ENCODE data around the gene RPL12.

RPL12 gene

DNA sequence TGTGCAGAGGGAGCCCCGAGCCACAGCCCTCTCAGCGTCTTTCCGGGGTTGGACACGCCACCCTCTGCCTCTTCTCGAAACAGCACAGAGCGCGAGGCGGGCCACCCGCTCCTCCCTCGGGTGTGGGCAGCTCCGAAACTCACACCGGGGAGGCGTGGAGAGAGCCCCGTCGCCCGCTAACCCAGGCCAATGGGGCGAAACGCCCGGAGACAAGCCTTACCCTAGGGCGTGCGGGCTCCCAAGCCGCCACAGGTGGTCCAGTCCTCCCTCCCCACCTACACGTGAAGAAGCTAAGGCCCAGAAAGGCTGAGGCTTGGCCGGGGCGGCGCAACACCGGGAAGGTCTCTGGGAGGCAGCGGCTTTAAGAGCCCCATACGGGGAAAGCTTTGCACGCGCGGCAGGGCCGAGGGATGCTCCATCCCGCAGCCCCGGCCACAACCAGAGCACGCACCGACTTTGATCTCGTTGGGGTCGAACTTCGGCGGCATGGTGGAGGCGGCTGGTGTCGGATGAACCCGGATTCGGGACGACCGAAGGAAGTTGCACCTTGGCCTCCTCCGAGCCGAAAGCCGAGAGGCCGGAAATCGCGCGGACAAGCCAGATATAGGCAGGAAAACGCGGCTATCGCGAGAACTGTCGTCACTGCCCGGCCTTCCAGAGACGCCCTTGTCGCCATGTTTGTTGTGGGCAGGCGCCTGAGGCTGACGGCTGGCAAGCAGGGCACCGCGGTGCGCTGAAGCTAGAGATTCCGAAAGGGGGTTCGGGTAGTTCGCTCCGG, at the start of gene RPL12, which contains the start of gene LRSAM1:
RPL12 (minus strand) TSS at position 577 of the 778 bp plus-strand sequence; CDS start at position 488, 89 bp downstream.
LRSAM1 (plus strand) TSS at position 681 of the 778 bp plus-strand sequence. CDS start 3,018 bp downstream, outside the sequence.
- DNase-seq (ENCODE audit: low read depth), result peak; percentile 98

DNA sequence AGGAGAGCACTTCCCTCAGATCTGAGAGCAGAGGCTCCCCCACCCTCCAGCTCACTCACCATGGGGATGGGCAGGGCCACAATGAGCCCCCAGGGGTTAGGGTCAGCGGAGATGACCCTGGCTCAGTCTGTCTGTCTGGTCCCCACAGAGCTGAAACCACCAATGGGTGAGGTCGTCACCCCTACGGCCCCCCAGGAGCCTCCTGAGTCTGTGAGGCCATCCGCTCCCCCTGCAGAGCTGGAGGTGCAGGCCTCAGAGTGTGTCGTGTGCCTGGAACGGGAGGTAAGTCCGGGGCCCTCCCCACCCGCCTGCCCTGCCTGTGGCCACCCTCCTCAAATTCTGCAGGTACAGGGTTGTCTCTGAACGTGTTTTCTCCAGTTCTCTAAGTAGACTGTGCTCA, 49.7 kb upstream of the RPL12 start:
- DNase-seq (ENCODE audit: low read depth), result no peak

DNA sequence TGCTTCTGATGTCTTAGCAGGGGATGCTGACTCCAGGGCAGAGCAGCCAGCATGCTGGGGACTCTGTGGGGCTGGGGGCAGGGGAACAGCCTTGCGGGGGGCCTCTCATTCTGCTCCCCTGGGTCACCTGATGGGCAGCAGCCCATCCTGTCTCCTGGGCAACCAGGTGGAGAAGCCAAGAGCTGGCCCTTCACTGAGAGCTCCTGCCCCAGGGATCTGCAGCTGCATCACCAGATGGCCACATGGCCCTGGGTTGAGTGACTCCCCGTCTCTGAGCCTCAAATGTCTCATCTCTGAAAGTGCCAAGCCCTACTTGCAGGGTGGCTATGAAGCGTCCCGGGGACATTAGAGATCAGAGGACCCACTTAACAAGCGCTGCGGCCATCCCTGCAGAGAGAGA, 49.2 kb upstream of the RPL12 start:
- no peak for DNase-seq (ENCODE audit: low read depth)

DNA sequence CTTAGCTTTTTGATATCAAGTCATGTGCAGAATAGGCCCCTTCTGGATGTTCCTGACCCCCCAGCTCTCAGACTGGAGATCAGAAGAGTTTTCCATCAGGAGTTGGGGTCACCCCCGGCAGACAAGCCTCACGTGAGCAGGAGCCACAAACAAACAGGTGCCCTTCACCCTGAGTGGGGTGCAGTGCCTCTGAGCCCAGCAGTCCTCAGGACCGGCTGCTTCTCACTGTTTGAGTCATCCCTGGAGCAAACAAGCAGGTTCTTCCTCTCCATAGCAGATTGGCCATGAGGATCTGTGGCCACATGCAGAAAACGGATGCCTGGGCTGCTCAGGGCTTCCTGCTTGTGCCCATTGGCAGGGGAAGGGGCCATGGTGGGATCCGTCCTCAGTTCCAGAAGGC, 47.1 kb upstream of the RPL12 start:
- DNase-seq (ENCODE audit: low read depth), result no peak

DNA sequence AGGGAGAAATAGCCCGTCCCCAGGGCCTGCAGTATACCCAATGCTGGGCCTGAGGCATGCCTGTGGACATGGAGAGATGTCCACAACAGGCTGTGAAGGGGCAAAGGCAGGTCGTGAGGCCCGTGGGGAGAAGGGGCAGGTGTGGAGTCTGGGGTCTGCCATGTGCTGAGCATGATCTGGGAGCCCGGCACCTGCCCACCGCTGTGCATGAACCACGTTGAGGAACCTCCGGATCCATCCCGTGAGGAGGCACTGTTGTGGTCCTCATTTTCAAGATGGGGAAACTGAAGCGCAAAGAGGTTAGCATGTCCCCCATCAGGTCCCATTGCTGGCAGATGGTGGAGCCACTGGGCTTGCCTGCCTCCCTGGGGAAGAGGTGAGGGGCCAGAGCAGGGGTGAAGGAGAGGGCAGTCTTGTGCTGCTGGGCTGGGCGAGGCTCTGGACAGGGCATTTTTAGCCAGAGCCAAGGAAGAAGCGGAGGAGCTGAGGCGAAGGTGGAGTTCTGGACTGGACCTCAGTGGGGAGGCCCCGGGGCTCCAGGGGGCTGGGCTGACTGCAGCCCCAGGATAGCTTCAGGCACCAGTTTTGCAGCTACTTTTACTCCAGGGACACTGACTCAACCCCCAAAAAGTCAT, 46.6 kb upstream of the RPL12 start:
- no peak for DNase-seq (ENCODE audit: low read depth)

DNA sequence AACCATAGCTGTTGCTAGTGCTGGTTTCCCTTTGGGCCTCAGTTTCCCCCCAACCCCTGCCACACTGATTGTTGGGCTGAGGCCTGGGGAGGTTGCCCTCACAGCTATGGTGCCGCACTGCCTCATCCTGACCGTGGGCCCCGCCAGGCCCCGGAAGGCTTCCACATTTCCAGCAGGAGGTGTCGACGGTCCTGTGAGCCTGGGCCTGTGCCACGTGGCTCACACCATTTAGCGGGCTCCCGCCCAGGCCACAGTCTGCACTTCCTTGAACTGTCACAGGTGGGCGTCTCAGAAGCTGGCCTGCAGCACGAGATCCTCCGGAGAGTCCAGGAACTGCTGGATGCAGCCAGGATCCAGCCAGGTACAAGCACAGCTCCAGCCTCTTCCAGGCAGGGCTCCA, 45.8 kb upstream of the RPL12 start:
- DNase-seq (ENCODE audit: low read depth), result no peak

DNA sequence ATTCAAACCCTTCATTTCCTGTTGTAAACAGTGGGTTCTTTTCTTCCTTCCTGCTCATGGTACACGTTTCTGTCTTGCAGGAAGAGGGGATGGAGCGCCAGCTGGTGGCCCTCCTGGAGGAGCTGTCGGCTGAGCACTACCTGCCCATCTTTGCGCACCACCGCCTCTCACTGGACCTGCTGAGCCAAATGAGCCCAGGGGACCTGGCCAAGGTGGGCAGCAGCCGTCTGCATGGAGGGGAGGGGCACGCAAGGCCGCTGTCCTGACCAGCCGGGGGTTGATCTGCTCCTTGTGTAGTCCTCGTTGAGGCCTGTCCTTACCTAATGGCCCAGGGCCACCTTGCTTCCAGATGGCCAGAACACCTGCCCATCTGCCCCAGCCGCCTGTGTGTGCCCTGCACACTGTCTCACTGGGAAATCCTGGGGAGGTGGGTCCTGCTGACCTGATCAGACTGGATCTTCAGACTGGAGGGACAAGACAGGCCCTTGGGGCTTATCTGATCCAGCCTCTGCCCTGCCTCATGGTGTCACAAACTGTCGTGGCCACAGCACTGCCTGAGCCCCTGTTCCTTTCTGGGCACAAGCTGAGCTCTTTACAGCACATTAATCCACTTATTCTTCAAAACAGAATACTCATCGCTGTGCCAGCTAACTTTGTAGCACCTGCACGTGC, 44.8 kb upstream of the RPL12 start:
- no peak for DNase-seq (ENCODE audit: low read depth)

DNA sequence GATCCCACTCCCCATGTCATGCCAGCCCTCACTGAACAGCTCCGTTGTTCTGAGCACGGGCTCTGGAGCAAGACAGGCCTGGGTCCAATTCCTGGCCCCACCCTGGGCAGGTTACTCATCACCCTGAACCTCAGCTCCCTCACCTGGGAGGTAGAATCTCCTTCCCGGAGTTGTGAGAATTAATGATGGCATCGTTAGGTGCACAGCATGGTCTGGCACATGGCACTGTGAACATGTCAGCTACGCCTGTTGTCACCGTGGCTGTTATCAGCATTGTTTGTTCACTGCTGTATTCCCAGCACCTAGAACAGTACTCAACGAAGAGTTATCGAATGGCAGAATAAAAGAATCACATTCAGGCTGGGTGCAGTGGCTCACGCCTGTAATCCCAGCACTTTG, 43.1 kb upstream of the RPL12 start:
- DNase-seq (ENCODE audit: low read depth), result no peak

DNA sequence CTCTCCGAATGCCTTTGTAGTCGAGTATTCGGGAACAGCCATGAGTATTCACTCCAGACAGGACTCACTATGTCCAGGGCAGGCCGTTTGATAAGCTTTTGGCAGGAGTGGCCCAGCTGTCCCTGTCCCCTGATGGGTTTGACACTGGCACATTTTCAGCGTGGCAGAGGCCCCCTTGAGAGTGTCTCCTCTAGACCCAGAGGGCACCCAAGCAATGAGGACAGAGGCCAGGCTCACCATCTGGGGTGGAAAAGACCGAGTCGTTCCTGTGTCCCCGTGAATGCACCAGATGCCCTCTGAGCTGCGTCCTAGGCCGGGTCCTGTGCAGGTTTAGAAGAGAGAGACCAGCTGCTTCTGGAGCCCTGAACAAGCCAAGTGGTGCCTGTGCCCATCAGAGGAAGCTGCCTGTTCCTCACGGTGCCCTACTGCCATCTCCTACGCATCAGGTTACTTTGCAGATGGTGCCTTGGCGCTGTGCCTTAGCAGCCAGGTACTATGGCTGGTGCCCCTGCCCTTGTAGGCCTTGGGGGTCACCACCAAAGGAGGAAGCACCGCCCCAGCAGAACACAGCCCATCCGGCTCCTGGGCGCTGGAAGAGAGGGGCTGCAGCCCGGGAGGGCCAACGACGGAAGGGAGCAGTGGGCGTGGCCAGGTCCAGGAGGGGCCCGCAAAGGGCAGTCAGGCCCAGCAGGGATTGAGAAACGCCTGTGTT, 42.5 kb upstream of the RPL12 start:
- no peak for DNase-seq (ENCODE audit: low read depth)

DNA sequence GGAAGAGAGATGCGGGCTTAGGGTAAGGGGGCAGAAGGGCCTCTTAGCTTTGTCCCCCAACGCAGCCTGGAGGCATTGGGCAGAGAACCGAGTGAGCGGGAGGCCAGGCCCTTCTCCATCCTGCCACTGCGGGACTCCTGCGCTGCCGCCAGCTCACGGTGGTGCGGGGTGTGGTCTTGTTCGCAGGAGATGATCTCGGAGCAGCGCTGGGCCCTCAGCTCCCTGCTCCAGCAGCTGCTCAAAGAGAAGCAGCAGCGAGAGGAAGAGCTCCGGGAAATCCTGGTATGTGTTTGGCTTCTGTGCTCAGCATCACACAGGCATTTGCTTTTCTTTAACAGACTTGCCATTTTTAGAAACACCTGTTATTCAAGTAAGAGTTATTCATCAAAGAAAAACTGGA, 41.4 kb upstream of the RPL12 start:
- DNase-seq (ENCODE audit: low read depth), result no peak

DNA sequence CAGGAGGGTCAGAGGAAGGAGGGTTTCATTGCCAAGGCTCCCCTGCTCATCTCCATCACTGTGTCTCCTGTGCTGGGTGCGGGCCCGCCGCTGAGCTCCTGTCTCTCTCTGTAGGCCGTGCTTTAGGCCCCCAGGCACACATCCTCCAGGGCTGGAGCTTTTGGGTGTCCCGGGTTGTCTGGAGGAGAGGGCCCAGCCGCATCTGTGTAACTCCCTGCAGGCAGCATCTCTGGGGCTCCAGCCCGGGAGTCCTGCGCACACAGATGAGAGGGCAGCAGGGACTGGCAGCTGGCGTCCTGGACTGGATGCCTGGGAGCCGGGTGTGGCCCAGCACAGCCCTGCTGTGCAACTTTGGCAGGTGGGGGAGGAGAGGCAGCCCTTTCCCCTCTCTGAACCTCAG, 40.3 kb upstream of the RPL12 start:
- no peak for DNase-seq (ENCODE audit: low read depth)

DNA sequence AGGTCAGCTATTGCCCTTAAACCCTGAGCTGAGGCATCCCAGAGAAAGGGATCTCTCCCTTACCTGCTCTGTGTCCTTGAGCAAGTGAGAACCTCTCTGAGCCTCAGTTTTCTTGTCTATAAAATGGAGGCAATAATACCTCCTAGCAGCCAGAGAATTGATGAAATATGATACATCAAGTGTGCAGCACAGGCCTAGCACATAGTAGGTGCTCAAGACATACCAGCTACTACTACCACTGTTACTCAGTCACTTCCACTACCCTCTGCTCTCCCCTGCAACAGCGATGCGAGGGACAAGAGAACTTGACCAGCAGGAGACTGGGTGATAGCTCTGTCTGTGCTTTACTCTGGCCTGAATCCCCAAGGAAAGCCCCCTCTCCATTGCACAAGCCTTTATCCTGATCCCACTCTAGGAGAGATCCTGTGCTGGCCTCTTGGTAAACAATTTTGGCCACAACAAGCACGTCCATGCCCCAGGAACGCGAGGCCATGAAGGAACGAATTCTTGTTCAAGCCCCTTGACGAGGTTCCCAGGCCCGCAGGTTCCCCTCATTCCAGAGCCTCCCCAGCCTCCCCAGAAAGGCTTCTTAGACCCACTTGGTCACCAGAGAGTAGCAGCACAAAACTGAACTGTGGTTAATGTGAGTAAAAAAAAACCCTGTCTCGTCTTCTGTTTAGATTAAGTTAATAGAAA, 39.5 kb upstream of the RPL12 start:
- no peak for DNase-seq (ENCODE audit: low read depth)

DNA sequence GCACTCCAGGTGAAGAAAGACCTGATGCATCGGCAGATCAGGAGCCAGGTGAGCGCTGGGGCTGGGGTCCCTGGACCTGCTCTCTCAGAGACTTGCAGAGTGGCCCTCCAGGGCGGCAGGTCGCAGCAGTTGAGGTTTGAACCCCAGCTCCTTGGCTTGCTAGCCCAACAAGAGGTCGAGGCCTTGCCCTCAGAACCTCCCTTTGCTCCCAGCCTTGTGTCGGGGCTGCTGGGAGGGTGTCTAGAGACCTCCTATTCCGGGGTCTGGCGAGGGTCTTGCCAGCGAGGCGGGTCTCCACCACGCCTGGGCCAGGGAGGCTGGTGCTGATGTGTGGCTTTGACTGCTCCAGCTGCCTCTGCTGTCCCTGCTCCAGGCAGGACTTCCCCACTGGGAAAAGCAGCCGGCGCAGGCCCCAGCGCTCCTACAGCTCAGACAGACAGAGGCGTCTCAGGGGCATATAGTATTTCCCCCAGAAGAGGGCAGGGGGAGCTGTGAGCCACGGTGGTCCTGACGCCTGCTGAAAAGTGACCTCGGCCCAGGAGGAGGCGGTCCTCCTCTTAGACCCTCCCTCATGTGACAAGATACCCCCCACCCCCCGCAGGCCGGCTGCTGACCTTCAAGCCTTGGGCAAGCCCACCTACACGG, 38.4 kb upstream of the RPL12 start:
- no peak for DNase-seq (ENCODE audit: low read depth)

DNA sequence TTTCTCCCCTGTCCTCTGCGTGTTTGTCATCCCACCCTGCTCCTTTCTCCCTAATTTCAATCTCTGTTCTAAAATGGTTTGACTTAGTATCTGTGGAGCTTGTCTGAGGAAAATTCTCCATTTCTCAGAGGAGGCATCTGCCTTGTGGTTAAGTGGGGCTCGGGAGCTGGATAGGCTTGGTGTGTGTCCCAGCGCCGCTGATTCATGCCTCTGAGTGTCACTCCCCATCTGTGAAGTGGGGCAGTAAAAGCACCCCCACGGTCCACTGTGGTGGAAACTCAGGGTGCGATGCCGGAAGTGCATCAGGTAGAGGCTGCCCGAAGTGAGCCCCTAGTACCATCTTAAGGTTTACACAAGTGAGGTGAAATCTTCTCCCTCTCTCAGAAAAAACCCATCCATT, 37.7 kb upstream of the RPL12 start:
- DNase-seq (ENCODE audit: low read depth), result no peak

DNA sequence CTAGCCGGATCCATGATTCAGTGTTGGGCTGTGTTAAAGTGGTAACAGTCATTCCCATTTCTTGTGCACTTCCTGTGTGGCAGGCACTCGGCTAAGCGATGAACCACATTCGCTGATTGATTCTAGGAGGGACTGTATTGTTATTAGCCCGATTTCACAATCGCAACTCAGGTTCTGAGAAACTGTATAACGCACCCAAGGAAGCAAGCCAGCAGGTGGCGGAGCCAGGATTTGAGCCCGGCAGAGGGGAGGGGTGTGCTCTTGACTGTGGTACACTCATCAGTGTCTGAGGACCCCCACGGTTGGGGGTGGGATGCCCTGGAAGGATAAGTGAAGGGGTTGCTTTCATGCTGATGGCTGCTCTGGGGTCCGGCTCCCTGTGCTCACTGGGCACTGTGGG, 34.8 kb upstream of the RPL12 start:
- no peak for DNase-seq (ENCODE audit: low read depth)

DNA sequence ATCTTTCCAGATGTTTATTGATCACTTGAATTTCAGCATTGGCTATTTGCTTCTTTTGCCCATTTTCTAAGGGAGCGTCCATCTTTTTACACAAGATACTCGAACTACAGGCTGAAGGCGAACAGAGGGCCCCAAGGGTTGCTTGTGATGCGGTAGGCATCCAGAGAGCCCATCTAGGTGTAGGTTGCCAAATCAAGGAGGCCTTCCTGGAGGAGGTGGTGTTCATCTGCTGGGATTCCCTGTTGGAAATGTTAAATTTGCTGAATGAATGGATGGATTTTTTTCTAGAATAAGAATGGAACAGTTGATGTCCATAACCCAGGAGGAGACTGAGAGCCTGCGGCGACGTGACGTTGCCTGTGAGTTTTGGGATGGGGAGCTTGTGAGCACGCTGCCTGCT, 31.5 kb upstream of the RPL12 start:
- no peak for DNase-seq (ENCODE audit: low read depth)

DNA sequence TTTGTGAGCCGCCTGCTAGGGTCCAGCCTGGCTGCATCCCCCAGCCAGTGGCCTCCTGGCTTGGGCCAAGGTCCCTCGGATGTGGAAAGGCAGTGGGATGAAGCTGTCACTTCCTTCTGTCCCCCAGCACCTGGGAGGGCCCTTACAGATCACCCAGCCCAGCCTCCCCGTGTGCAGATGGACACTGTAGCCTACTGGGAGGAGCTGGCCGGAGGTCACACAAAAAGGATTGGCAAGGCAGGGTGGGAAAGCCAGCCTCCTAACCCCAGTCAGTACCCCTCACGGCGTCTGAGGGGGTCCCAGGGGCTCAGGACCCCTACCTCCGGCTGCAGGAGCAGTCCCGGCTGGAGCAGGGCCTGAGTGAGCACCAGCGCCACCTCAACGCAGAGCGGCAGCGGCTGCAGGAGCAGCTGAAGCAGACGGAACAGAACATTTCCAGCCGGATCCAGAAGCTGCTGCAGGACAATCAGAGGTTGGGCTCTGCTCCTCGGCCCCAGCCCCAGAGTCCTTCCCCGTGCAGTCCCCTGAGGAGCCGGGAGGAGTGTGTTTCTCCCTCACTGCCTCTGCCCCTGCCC, 28.4 kb upstream of the RPL12 start:
- no peak for DNase-seq (ENCODE audit: low read depth)

DNA sequence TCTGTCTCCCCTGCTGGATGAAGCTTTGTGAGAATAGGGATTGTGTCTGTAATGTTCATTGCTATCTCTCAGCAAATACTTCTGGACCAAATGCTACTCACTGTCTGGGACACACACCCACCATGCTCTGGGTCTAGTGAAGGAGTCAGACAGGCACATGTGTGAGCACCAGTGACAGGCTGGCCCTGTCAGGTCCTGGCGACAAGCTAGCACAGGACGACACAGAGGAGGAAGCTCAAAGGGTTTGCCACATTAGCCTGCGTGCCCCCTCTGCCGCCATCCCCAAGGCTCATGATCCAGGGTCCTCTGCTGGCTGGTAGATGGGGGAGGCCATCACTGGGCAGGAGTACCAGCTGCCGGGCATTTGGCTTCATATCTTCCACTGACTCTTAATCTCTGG, 23.4 kb upstream of the RPL12 start:
- DNase-seq (ENCODE audit: low read depth), result no peak

DNA sequence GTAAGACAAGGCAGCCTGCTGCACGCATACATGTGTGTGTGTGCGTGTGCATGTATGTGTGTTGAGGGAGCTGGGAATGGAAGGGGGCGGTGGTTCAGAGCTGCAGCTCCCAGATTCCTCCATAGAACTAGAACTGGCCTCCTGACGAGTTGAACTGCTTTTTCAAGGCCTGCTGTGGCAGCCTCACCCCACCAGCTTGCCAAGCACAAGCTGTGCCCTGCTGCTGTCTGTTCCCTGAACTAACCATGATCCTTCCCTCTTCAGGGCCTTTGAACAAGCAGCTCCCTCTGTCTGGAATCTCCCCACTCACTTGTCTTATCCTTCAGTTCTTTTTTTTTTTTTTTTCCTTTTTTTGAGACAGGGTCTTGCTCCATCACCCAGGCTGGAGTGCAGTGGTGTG, 22.7 kb upstream of the RPL12 start:
- DNase-seq (ENCODE audit: low read depth), result no peak

DNA sequence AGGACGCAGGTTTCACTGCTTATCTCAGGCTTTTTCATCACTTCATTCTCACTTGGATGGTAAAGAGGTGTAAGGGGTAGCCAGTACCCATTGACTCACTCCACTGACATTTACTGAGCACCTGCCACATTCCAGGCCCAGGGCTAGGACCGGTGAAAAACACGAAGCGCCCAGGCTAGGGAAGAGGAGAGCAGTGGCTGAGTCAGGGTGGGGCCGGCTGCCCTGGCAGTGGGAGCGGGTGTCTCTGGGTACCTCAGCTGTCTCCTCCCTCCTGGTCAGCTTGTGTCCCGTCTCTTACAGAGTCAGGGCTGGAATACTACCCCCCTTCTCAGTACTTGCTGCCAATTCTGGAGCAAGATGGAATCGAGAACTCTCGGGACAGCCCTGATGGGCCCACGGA, 22.3 kb upstream of the RPL12 start:
- no peak for DNase-seq (ENCODE audit: low read depth)

DNA sequence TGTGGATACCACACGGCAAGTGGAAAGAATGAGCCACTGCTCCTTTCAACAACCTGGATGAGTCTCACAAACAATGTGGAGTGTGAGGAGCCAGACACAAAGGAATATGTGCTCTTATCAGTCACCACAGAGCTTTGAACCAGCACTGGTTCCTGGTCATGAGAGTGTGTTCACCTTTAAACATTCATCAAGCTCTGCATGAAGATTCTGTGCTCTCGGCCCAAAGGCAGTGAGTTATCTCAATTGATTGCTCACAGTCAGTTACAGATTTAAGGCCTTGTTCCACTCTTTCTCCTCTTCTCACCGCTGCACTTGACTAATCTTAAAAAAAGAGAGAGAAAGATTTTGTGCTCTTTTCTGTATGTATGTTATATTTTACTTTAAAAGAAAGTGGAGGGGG, 19.5 kb upstream of the RPL12 start:
- DNase-seq (ENCODE audit: low read depth), result no peak

All from stimulated activated CD8-positive, alpha-beta memory T cell treated with anti-CD3 and anti-CD28 coated beads, Interleukin-7, amount 100 ng/mL, for 24 hours (primary cell).